SK-N-SH treated with all-trans-retinoic acid at 6 μM for 48 hours (cell line): ENCODE results near the gene IQSEC1.

Experiments
- ARNTL ChIP-seq: fragments of 450-650 bp; formaldehyde crosslinking; IDR thresholded peaks from 2 replicates; pipeline ENCODE4 v1.5.0; 2020; ENCODE audit warnings: low read depth, mild to moderate bottlenecking, moderate library complexity, borderline replicate concordance
- CSDC2 ChIP-seq: fragments of 250-450 bp; sonication (Bioruptor Pico); IDR thresholded peaks from 2 replicates; pipeline ENCODE4 v1.5.0; 2020; ENCODE audit warnings: mild to moderate bottlenecking, moderate library complexity
- GLIS3 ChIP-seq: fragments of 250-450 bp; sonication (Bioruptor Pico); IDR thresholded peaks from 2 replicates; pipeline ENCODE4 v1.5.0; 2020; ENCODE audit warnings: mild to moderate bottlenecking, moderate library complexity
- ISL1 ChIP-seq: fragments of 250-450 bp; sonication (Bioruptor Pico); IDR thresholded peaks from 2 replicates; pipeline ENCODE4 v2.1.2; 2022; ENCODE audit warnings: mild to moderate bottlenecking, moderate library complexity
- PATZ1 ChIP-seq: fragments of 250-450 bp; sonication (Bioruptor Pico); IDR thresholded peaks from 2 replicates; pipeline ENCODE4 v1.8.0; 2020; ENCODE audit warnings: mild to moderate bottlenecking, moderate library complexity, borderline replicate concordance
- RARB ChIP-seq: fragments of 250-450 bp; sonication (Bioruptor Pico); IDR thresholded peaks from 2 replicates; pipeline ENCODE4 v1.8.0; 2021; ENCODE audit warnings: mild to moderate bottlenecking, moderate library complexity
- SNAI2 ChIP-seq: fragments of 250-450 bp; sonication (Bioruptor Pico); IDR thresholded peaks from 2 replicates; pipeline ENCODE4 v1.5.0; 2020; ENCODE audit warnings: mild to moderate bottlenecking, moderate library complexity
- ZC3H10 ChIP-seq: fragments of 250-450 bp; sonication (Bioruptor Pico); IDR thresholded peaks from 2 replicates; pipeline ENCODE4 v1.5.1; 2021; ENCODE audit warnings: mild to moderate bottlenecking, moderate library complexity
- ZFP30 ChIP-seq: fragments of 450-650 bp; formaldehyde crosslinking; IDR thresholded peaks from 2 replicates; pipeline ENCODE4 v1.5.0; 2022; ENCODE audit warnings: mild to moderate bottlenecking, moderate library complexity
- ZNF565 ChIP-seq: fragments of 450-650 bp; formaldehyde crosslinking; conservative IDR thresholded peaks from 2 replicates; pipeline ENCODE4 v1.5.0; 2020; ENCODE audit warnings: low read depth, mild to moderate bottlenecking, moderate library complexity
- ZNF8 ChIP-seq: fragments of 450-650 bp; formaldehyde crosslinking; IDR thresholded peaks from 2 replicates; pipeline ENCODE4 v1.5.0; 2020; ENCODE audit warnings: mild to moderate bottlenecking, moderate library complexity
- TF ChIP-seq, protein P1 (sequence below): fragments of 250-450 bp; sonication (Bioruptor Pico); IDR thresholded peaks from 2 replicates; pipeline ENCODE4 v1.5.1; 2020; ENCODE audit warnings: low read depth, mild to moderate bottlenecking, moderate library complexity

- TF ChIP-seq GLIS3 (CRISPR knock-in tag) (no peak), ZC3H10 (CRISPR knock-in tag) (no peak), ARNTL (CRISPR knock-in tag) (no peak), ZFP30 (no peak), PATZ1 (CRISPR knock-in tag) (no peak), RARB (CRISPR knock-in tag) (no peak), SNAI2 (no peak), CSDC2 (CRISPR knock-in tag) (no peak), ISL1 (CRISPR knock-in tag) (no peak), ZNF565 (no peak), ZNF8 (CRISPR knock-in tag) (no peak)
- TF ChIP-seq, protein P1, sequence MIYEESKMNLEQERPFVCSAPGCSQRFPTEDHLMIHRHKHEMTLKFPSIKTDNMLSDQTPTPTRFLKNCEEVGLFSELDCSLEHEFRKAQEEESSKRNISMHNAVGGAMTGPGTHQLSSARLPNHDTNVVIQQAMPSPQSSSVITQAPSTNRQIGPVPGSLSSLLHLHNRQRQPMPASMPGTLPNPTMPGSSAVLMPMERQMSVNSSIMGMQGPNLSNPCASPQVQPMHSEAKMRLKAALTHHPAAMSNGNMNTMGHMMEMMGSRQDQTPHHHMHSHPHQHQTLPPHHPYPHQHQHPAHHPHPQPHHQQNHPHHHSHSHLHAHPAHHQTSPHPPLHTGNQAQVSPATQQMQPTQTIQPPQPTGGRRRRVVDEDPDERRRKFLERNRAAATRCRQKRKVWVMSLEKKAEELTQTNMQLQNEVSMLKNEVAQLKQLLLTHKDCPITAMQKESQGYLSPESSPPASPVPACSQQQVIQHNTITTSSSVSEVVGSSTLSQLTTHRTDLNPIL (CRISPR knock-in tag), result no peak
Observed at GRCh38 chr3:12995389-12996180, 77.6 kb downstream of the IQSEC1 start.
